NB4 (cell line): ENCODE measurements around the gene CPN2.
A peak's percentile ranks its signal among the peaks of the same experiment; 100 is the strongest.

Experiments used
- DNase-seq: peaks from one replicate; pipeline ENCODE4 v3.0.0; 2010; ENCODE audit warnings: low read depth
- H3K4me3 ChIP-seq: one replicate; pipeline ENCODE4 v1.5.1; 2011; ENCODE audit warnings: mild to moderate bottlenecking, low read depth, low read length, moderate library complexity
- MAX ChIP-seq: IDR thresholded peaks from 2 replicates; pipeline ENCODE4 v1.6.1; 2011; ENCODE audit warnings: low read depth, low read length
- MYC ChIP-seq: IDR thresholded peaks from 2 replicates; pipeline ENCODE4 v1.6.1; 2011; ENCODE audit warnings: low read depth, low read length
- POLR2A ChIP-seq: IDR thresholded peaks from 2 replicates; pipeline ENCODE4 v1.6.1; 2011; ENCODE audit warnings: mild to moderate bottlenecking; ENCODE audit not compliant: insufficient read length; ENCODE audit errors: extremely low read depth
- TF ChIP-seq, protein P1 (sequence below): IDR thresholded peaks from one replicate; pipeline ENCODE4 v1.5.1; 2012; ENCODE audit warnings: low read depth, low read length

The CPN2 gene

GRCh38 chr3:194294895-194295214, 56.3 kb downstream of the CPN2 start:
- no peak overlapping the region for H3K4me3 ChIP-seq
- DNase-seq: no peak
- TF ChIP-seq, protein P1, sequence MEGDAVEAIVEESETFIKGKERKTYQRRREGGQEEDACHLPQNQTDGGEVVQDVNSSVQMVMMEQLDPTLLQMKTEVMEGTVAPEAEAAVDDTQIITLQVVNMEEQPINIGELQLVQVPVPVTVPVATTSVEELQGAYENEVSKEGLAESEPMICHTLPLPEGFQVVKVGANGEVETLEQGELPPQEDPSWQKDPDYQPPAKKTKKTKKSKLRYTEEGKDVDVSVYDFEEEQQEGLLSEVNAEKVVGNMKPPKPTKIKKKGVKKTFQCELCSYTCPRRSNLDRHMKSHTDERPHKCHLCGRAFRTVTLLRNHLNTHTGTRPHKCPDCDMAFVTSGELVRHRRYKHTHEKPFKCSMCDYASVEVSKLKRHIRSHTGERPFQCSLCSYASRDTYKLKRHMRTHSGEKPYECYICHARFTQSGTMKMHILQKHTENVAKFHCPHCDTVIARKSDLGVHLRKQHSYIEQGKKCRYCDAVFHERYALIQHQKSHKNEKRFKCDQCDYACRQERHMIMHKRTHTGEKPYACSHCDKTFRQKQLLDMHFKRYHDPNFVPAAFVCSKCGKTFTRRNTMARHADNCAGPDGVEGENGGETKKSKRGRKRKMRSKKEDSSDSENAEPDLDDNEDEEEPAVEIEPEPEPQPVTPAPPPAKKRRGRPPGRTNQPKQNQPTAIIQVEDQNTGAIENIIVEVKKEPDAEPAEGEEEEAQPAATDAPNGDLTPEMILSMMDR: no peak
- TF ChIP-seq MAX: peak; percentile 21; the same call in 1 of the 2 replicates

- peak; percentile 74 for DNase-seq
- no peak for TF ChIP-seq MAX
- TF ChIP-seq, protein P1: no peak
- TF ChIP-seq POLR2A: no peak
- no peak overlapping the region for H3K4me3 ChIP-seq
These were observed 56.8 kb downstream of the CPN2 start for GRCh38 chr3:194294199-194294894.

- DNase-seq: no peak
- no peak overlapping the region for H3K4me3 ChIP-seq
- TF ChIP-seq MAX (no peak), MYC (no peak), POLR2A (no peak)
- TF ChIP-seq, protein P1: no peak
These were observed 57.5 kb downstream of the CPN2 start for GRCh38 chr3:194293546-194294198.

DNA sequence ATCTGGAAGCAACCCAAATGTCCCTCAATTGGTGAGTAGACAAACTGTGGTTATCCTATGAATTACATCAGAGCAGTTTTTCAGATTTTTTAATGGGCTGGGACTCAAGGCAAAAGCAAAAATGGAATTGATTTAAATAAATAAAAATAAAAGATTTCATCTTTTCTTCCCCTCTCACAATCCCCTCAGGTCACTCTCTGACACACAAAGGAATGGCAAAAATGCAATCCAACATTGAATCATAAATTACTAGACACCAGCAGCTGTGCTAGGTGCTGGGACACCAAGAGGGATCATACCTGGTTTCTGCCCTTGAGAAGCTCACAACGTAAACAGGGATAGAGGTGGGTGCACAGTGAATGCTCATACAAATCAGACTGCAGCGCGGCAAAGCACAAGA, 58.8 kb downstream of the CPN2 start:
- DNase-seq: no peak
- H3K4me3 ChIP-seq: no peak overlapping the region
- TF ChIP-seq MYC: no peak
- no peak for TF ChIP-seq POLR2A
- no peak for TF ChIP-seq MAX
- TF ChIP-seq, protein P1: no peak
